GM21447 (cell line): ENCODE data around the gene CLK3.

Source experiments
- ATAC-seq: cut with Tn5 transposase; IDR thresholded peaks from one replicate; pipeline ENCODE4 v1.9.1; 2021; ENCODE audit not compliant: unreplicated experiment

The CLK3 gene

DNA sequence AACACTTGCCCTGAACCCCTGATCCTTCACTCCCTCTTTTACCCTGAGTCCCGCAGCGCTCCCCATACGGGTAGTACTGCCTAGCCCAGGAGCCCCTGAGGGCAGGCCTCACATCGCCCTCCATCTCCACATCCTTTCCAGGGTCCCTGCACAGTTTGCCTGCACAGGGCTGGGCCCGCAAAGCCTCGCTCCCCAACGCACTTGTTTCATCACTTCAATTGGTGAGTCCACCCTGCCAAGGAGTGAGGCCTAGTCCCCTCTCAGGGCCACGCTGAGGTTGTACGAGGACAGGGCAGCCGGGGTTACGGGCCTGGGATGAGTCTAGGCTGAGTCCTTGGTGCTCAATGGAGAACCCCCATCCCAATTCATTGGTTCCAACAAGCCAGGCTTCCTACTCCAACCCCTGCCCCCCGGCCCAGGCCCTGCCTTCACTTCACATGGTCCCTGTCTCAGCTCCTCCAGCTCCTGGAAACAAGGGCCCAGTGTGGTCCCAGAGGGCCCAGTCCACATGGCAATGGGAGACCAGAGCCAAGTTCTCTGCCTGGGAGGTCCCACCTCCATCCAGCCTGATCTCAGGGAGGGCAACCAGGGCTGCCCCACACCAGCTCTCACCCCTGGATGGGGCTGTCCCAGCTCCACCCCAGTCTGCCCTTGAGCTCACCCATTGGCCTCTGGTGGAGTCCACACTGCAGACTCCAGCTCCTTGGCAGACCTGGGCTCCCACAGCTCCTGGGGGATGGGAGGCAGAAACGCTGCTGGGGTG, 12.4 kb upstream of the CLK3 start:
- ATAC-seq = no peak

DNA sequence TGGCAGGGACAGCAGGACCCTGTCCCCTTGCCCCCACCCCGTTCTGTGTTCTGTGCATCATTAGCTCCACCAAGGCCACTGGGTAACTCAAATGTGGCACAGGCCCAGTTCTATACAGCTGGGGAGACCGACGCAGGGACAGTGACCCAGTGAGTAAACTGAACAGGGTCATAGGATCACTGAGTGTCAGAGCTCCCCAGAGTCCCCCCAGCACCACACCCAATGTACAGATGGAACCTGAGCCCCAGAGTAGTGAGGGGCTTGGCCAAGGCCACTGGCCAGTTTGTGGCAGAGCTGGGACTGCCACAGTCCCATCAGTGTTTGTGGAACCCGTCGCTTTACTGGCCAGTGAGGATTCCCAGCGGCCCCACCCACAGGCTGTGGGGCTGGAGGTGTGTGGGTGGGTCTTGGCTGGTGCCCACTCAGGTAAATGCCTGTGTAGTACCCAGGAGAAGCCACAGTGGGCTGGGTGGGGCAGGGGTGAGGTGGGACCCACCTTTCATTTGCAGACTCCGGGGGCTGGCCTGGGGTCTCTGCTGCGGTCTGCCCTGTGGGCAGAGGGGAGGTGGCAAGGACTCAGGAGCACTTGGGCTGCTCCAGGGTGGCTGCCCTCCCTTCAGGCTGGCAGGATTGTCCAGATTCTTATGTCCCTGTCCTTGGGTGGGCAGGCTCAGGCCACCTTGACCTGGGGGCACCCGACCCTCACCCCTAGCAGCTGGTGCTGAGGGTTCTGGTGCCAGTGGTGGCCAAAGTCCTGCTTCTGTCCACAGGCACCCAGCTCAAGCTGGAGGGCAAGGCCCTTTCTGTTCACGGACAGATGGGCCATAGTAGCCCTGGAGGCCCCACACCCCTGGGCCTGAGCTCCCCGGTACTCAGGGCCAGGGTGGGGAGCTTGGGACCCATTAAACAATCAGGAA, 11.6 kb upstream of the CLK3 start:
- ATAC-seq = no peak

DNA sequence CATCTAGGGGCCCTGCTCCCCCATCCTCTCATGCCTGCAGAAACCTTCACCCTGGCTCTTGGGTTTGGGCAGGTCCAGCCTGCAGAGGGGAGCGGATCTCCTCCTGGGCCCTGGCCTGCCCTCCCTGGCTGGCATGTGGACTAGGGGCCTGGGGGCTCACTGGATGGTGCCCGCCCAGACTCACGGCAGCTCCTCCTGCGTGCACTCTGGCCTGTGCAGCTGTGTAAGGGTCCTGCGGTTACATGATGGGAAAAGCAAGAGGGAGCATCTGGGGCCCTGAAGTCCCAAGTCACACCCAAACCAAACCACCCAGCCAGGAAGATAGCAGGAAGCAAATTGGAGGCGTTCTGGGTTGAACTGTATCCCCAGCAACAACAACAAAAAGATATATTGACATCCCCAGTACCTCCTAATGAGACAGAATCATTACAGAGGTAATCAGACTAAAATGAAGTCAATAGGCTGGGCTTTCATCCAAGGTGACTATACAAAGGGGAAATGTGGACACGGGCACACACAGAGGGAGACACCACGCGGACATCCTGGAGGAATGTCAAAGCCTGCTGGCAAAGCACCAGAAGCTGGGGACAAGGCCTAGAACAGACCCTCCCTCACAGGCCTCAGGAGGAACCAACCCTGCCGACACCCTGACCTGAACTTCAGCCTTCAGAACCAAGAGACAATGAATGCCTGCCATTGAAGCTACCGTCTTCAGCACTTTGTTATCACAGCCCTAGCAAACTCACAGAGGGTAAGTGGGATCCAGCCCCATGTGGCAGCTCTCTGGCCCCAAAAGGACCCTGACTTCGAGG, 10.4 kb upstream of the CLK3 start:
- no peak for ATAC-seq

DNA sequence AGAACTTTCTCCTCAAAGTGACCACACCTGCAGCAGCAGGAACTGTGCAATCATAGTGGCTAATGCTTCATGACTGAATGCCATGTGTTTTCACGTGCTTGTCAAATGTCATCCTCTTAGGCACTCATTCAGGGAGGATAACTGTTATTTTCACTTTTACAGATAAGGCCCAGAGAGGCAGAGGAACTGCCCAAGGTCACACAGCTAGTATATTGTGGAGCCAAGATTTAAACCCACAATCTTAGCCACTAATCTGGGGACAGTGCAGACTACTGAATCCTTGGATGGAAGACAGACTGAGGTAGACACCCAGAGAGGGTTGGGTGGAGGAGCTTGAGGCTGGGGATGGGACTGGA, 9.9 kb upstream of the CLK3 start:
- ATAC-seq = no peak

DNA sequence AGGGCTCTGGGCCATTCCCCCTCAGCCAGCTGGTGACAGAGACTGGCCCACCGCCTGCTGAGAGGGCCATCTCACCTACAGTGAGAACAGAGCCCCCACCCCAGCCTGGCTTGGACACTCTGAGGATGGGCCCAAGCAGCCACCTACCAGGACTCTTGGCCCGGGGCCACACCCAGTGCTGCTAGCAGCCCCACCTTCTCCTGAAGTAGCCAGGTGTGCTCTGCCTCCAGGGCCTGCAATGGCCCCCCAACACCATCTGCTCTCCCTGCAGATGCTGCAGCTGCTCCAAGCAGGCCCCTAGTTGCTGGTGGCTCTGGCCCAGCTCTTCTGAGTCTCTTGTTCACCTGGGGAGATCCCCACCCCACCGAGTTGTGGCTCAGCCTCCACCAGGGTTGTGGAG, 6.8 kb upstream of the CLK3 start:
- no peak for ATAC-seq

DNA sequence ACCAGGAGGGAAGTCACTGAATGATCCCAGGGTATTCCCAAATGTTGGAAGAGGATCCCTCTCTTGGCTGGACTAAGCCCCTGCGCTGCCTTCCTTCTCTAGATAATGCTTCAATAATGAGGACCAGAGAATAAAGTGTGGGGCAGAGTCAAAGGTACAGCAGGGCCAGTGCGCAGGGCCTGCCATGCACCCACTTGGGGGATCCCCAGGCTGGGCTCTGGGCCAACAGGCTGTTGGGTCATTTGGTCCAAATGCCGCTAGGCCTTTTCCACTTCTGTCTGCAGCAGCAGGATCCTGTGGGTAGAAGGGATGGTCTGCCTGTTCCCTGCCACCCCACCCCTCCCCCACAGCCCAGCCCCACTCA, 5.7 kb upstream of the CLK3 start:
- ATAC-seq = no peak

DNA sequence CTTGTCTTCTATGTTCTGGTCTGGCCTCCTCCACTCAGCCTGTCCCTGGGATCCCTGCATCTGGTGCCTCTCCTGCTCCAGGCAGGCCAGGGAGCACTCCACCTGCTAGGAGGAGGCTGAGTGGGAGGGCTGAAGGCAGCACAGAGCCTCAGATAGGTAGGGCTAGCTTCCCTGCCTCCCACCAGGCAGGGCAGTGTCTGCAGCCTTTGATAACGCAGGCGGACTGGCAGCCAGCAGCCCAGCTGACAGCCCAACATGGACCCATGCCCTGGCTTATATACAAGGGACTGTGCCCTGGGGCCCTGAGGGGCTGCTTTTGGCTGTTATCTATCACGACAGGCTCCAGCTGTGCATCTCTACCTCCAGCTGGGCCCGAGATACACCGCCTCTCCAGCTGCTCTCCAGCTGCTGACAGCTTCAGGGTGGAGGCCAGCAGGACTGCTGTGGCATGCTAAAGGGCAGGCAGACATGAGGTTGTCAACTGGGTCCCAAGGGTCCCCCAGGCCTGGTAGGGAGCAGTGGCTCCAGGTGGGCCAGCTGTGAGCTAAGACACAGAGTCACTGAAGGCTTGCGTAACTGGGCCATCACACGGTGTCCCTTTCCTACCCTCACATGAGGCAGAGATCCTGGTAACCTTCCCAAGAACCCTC, 5.2 kb upstream of the CLK3 start:
- no peak for ATAC-seq

DNA sequence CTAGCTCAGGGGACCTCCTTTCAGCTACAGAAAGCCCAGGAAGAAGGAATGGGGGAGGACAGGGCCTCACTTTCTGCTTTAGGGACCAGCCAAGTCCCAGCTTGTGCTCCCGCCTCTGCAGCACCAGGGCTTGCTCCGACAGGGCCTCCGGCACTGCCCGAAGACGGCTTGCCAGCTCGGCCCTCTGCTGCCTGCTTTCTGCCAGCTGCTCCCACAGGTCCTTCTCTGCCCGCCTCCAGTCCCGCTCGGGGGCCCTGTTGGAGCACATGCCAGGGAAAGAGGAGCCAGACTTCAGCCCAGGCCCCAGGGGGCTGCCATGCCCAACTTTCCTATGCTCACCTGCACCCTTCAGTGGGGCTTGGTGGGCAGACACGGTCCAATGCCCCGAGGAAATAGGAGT, 4.3 kb upstream of the CLK3 start:
- no peak for ATAC-seq

DNA sequence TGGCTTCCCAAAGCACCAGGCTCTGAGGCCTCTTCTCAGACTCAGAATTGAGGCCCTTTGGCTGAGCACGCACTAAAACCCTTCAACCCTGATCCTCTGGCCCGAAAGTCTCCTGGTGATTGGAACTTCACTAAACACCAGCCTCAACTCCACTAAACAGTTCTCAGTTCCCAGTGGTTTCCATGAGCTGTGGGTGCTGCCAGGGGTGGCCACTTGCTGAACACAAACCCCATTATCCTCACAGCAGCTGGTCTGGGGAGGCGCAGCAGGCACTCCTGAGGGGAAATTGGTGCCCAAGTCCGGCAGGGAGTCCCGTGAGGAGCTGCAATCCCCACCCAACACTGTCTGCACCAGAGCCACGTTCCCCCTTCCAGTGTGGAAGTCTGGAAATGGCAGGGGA, 3.8 kb upstream of the CLK3 start:
- no peak for ATAC-seq

DNA sequence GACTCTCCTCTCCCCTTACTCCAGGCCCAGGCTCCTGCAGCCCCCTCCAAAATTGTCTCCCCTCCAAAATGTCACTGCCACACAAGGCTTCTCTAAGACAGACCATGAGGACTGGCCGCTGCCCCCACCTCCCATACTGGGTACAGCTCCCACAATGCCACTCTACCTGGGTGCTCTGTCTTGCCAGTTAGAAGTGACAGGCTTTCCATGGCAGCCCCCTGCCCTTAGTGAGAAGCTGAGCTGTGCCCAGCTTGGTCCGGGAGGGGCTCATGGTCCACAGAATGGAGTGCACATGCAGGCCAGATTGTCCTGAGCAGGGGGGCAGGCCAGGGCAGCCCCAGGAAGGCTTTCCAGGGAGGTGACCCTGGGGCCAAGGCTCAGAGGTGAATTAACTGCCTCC, 3.0 kb upstream of the CLK3 start:
- ATAC-seq = no peak

DNA sequence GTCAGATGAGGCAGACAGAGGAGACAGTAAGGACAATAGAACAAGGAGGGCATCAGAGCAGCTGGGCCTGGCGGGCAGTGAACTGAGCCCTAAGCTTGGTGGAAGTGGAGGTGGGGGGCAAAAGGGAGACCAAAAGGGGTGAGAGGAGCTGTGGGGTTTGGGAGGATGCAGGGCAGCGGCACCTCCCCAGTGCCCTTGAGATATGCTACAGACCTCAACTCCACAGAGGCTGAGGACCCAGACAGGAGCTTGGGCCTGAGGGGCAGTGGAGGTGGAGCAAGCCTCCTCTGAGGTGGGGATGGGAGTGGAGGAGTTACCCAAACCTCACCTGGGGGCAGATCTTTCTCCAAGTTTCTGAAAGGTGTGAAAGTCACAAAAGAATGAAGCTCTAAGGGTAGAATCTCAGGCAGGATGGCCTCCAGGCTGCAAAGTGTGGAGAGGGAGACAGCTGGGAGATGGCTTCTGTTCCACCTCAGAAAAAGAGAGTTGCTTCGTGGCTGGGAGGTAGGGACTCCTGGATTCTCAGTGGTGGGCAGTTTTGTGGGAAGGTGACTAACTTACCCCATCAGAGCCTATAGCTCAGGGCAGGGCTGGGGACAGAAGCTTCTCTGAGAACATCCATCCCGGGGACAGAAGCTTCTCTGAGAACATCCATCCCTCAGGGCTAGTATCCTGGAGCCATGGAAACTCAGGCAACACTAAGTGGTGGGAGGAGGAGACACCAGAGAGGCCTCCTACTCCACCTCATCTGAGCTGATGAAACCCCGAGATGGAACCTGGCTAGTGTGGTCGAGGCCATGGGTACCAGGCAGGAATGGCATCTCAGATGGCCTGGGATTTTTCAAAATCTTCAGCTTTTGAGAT, 2.3 kb upstream of the CLK3 start:
- no peak for ATAC-seq

DNA sequence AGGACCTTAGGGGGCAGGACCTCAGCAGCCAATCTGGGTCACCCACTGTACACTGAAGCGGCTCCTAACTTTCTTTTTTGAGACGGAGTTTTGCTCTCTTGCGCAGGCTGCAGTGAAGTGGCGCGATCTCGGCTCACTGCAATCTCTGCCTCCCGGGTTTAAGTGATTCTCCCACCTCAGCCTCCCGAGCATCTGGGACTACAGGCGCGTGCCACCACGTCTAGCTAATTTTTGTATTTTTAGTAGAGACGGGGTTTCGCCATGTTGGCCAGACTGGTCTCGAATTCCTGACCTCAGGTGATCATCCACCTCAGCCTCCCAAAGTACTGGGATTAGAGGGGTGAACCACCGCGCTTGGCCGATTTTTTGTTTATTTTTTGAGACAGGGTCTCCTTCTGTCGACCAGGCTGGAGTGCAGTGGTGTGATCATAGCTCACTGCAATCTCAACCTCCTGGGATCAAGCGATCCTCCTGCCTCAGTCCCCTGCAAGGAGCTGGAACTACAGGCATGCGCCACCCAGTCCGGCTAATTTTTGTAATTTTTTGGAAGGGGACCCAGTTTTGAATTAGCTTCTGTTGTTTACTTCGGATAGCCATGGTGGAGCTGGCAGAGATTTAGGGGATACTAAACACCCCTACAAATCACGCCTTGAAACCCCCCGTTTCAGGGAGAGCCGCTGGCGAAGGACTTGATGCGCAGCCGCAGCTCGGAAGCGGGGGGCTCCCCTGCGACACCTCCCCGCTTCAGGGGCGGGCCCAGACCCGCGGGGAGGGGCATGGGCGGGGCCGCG, 1.5 kb upstream of the CLK3 start:
- no peak for ATAC-seq

DNA sequence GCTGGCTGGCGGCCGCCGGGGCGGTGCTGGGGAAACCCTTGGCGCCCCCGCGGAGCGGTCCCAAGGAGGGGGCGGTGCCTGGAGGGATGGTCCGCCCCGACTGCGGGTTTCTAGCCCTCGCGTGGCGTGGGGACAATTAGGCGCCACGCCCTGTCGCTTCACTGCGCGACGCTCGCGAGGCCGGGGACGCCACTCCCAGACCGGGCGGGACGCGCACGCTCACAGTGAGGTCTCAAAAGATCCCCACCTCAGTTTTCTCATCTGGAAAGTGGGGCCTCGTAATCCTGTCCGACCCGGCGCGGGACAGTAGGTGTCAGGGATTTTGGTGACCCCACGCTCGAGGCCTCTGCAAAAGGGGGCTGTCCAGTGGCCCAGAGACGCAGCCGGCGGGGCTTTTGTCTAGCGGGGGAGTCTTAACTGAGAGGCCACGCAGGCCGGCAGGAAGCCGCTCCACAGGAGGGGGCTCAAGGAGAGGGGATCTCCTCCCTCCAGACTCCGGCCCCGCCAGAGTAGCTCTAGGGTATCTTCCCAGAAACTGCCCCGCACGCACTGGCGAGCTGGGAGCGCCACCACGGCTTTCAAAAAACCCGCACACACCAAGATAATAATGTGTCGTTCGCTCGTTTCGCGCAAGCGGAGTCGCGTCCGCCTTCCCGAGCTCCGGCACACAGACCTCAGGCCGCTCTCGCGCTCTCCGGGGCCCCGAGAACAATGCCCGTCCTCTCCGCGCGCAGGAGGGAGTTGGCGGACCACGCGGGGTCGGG, 710 bp upstream of the CLK3 start:
- peak; percentile 42 for ATAC-seq

DNA sequence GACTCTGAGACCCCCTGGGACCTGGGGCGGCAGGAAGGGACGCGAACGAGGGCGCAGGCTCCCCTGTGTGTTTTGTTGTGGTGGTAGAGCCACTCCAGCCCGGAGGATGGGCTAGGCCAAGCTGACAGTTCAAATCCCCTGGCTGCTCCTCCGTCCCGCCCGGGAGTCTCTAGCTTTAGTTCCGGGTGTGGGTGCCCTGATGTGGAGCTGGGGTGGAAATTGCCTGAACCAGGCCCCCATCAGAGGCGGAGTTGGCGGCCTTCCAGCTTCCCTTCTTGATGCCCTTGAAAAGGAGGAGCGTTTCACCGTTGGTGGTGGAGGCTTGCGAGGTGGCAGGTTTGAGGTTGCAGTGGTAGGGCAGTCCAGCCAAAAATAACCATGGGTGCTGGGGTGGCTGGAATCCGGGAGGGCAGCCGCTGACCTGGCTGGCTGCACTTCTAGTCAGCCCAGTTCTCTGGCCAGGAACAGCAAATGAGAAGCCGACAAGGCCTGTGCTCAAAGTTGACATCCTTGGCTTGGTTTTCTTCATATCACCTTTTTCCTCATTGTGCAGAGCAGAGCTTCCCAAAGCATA, 817 bp downstream of the CLK3 start:
- ATAC-seq = no peak

DNA sequence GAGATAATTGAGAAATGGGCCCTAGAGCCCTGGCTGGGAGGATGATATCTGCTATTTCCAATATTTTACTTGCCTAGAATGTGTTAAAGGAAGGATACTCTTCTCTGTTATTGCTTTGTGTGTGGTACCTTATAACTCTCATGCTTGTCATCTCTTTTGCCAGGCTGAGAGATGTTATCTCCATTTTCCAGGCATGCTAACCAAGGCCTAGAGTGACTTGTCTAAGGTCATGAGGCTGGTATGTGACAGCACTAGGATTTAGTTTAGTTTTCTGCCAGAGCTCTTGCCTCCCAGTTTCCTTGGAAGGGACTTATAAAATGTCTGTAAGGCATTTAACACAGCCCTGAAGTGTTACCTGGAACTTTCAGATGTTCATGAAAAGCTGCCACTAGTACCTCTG, 1.4 kb downstream of the CLK3 start:
- no peak for ATAC-seq

DNA sequence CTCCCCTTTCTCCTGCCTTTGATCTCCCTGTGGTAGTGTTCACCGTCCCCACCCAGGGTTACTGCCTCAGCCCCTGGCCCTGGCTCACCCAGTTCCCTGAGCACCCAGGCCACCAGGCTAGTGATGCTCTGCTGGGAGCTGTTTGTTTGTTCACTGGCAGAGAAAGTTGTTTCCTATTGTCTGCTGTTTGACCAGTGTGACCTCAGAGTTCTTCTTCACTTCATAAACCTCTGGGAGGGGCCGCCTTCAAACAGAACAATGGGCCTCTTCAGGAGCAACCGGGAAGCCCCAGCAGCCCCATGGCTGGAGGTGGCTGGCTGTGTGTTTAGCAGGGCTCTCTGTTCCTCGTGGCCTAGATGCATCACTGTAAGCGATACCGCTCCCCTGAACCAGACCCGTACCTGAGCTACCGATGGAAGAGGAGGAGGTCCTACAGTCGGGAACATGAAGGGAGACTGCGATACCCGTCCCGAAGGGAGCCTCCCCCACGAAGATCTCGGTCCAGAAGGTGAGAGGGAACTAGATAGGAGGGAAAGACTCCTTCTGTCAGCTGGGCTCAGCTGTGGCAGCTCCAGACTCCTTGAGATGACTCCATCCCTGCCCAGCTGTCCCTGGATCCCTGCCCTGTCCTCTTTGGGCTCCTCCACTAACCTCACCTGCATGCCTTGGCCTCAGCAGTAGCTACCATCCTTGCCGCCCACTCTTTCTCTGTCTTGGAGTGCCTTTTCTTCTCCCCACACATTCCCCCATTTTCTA, 3.4 kb downstream of the CLK3 start:
- ATAC-seq = no peak

DNA sequence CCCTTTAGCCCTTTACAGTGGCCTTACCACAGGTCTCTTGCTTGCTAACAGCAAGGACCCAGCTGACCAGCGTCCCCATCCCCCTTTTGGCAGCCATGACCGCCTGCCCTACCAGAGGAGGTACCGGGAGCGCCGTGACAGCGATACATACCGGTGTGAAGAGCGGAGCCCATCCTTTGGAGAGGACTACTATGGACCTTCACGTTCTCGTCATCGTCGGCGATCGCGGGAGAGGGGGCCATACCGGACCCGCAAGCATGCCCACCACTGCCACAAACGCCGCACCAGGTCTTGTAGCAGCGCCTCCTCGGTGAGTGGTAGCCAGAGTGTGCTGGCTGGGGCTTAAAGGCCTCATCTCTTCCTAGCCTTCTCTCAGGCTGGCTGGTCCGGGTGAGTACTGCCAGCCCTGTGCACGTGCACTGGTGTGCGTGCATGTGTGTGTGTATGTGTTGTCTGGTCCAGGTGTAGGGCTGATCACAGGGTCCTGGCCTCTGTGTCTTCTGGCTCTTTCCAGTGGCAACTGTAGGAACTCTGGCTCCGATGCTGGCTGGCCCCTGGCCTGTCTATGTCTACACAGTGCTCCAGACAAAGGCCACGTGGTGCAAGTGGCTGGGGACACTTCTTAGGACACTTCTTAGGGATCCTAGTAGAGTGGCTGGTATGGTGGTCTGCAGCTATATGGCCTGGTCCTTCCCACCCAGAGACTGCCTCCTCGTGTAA, 4.4 kb downstream of the CLK3 start:
- no peak for ATAC-seq
